WERI-Rb-1 (cell line): ENCODE data around the gene MDP1.

Source experiments
- DNase-seq: peaks from one replicate; pipeline ENCODE4 v3.0.0-alpha.2; 2020
- H3K27ac ChIP-seq: fragments of 250-450 bp; sonication (Bioruptor Pico); 2 replicates; pipeline ENCODE4 v1.5.1; 2020; ENCODE audit warnings: mild to moderate bottlenecking, moderate library complexity
- H3K27me3 ChIP-seq: fragments of 250-450 bp; sonication (Bioruptor Pico); 2 replicates; pipeline ENCODE4 v1.5.1; 2021; ENCODE audit warnings: mild to moderate bottlenecking, low read depth, moderate library complexity; ENCODE audit not compliant: insufficient read depth, severe bottlenecking
- H3K36me3 ChIP-seq: fragments of 250-450 bp; sonication (Bioruptor Pico); 2 replicates; pipeline ENCODE4 v1.5.1; 2020; ENCODE audit warnings: mild to moderate bottlenecking, moderate library complexity
- H3K4me3 ChIP-seq: 2 replicates; pipeline ENCODE4 v1.5.1; 2011; ENCODE audit warnings: low read depth, mild to moderate bottlenecking, control low read depth, low read length
- H3K9me3 ChIP-seq: fragments of 250-450 bp; sonication (Bioruptor Pico); 2 replicates; pipeline ENCODE4 v1.5.1; 2021; ENCODE audit warnings: mild to moderate bottlenecking, moderate library complexity; ENCODE audit not compliant: severe bottlenecking
- TF ChIP-seq, protein P1 (sequence below): IDR thresholded peaks from 2 replicates; pipeline ENCODE4 v1.5.1; 2011; ENCODE audit warnings: low read depth, mild to moderate bottlenecking, control low read depth, inconsistent platforms, low read length

Gene MDP1

DNA sequence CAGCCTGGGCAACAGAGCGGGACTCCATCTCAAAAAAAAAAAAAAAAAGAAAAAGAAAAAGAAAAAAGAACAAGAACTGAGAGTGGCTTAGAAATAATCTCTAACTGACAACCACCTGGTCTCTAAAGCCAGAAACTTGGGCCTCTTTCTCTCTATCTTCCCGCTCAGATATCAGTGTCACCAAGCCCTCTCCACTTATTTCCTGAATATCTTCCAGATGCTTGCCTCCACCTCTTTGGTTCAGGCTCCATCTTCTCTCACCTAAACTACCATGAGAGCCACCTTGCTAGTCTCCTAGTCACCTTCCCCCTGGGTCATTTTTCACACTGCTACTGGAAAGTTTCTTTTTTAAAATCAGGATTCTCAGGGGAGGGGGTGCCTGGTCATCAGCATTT is 18.8 kb downstream of the MDP1 start:
- no peaks in the 10 kb centered on the region for H3K27me3 ChIP-seq
- TF ChIP-seq, protein P1, sequence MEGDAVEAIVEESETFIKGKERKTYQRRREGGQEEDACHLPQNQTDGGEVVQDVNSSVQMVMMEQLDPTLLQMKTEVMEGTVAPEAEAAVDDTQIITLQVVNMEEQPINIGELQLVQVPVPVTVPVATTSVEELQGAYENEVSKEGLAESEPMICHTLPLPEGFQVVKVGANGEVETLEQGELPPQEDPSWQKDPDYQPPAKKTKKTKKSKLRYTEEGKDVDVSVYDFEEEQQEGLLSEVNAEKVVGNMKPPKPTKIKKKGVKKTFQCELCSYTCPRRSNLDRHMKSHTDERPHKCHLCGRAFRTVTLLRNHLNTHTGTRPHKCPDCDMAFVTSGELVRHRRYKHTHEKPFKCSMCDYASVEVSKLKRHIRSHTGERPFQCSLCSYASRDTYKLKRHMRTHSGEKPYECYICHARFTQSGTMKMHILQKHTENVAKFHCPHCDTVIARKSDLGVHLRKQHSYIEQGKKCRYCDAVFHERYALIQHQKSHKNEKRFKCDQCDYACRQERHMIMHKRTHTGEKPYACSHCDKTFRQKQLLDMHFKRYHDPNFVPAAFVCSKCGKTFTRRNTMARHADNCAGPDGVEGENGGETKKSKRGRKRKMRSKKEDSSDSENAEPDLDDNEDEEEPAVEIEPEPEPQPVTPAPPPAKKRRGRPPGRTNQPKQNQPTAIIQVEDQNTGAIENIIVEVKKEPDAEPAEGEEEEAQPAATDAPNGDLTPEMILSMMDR = no peak
- no peak for DNase-seq
- no peak overlapping the region for H3K27ac ChIP-seq
- H3K9me3 ChIP-seq = peaks cover 7% of the 10 kb centered on the region
- peaks cover 31% of the 10 kb centered on the region for H3K36me3 ChIP-seq
- no peak overlapping the region for H3K4me3 ChIP-seq

DNA sequence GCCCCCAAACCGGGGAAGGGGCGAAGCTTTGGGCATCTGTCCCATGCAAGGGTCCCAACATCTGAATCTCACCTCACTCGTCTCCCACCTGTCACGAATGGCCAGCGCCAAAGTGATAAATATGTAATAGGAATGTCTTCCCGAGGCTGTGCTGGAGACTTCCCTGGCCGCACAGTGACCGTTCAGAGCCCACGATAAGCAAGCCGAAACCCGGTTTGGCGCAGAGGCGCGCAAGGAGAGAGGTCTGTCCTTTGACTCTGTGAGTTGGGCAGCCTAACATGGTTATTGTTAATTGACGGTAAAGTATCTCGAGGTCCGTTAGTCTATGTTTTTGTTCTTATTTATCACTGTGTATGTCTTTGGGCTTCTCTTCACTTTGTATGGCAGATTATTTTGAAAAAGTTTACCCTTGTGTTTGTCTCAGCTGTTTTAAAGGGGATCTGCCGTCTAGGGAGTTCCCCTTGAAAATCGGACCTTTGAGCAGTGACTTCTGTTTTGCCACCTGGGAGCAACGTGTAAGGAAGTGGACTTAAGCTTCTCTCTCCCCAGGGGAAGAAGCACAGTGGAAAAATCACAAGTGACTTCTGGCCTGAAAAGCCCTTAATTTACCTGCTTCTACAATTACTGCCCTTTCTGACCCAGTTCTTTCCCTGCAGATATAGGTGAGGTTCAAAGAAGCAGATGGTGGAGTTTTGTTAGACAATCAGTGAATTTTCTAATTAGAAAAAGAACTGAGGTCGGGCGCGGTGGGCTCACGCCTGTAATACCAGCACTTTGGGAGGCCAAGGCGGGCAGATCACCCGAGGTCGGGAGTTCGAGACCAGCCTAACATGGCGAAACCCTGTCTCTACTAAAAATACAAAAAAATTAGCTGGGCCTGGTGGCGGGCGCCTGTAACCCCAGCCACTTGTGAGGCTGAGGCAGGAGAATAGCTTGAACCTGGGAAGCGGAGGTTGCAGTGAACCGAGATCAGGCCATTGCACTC is 19.5 kb downstream of the MDP1 start:
- Histone ChIP-seq H3K27me3 (no peaks in the 10 kb centered on the region), H3K4me3 (peak overlapping the region; percentile 50), H3K27ac (peak overlapping the region; percentile 98), H3K36me3 (peaks cover 31% of the 10 kb centered on the region), H3K9me3 (peaks cover 3% of the 10 kb centered on the region)
- DNase-seq = no peak
- TF ChIP-seq, protein P1 = no peak

- TF ChIP-seq, protein P1 = no peak
- peak within 1 kb of the TSS; percentile 50 for H3K4me3 ChIP-seq
- H3K27me3 ChIP-seq = no peaks in the 10 kb centered on the region
- peak within 1 kb of the TSS; percentile 98 for H3K27ac ChIP-seq
- DNase-seq = peak; percentile 89
- peaks cover 31% of the 10 kb centered on the region for H3K36me3 ChIP-seq
- H3K9me3 ChIP-seq = no peaks in the 10 kb centered on the region
Observed at GRCh38 chr14:24195186-24196070, 20.4 kb downstream of the MDP1 start, which contains the start of gene TM9SF1. Gene TM9SF1 (minus strand): TSS chr14:24195441. CDS start chr14:24195019, 422 bp downstream.

DNA sequence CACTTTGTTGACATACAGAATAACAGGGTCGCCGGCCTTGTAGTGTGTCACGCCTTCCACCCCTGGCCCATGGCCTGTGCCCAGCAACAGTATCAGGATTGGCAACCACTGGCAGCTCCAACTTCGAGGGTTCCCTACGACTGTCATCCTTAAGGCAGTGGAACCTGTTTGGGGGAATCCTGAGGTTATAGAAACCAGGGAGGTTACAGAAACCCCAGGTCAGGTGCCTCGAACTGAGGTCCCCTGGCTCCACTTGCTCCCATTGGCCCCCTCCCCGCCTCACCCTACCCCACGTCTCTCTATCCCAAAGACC is 21.0 kb downstream of the MDP1 start:
- no peak for DNase-seq
- peak overlapping the region; percentile 98 for H3K27ac ChIP-seq
- H3K9me3 ChIP-seq = no peaks in the 10 kb centered on the region
- H3K27me3 ChIP-seq = no peaks in the 10 kb centered on the region
- H3K36me3 ChIP-seq = peaks cover 36% of the 10 kb centered on the region
- TF ChIP-seq, protein P1 = no peak
- peak overlapping the region; percentile 50 for H3K4me3 ChIP-seq

GRCh38 chr14:24194186-24194872 is 21.5 kb downstream of the MDP1 start:
- Histone ChIP-seq H3K27me3 (no peaks in the 10 kb centered on the region), H3K27ac (no peak overlapping the region), H3K36me3 (peaks cover 36% of the 10 kb centered on the region), H3K9me3 (no peaks in the 10 kb centered on the region), H3K4me3 (peak overlapping the region; percentile 50)
- no peak for DNase-seq
- TF ChIP-seq, protein P1 = no peak
